HAP-1 (cell line): ENCODE data around the gene RXRA.

Experiments
- DNase-seq, 2 experiments: peaks; one replicate each; pipeline ENCODE4 v3.0.0-alpha.2; 2016 to 2020; ENCODE audit warnings: low spot score in 2 of 2
- H3K27me3 ChIP-seq: fragments of 250-450 bp; sonication (Bioruptor Pico); 2 replicates; pipeline ENCODE4 v1.5.1; 2020; ENCODE audit warnings: low read depth, mild to moderate bottlenecking, moderate library complexity
- H3K36me3 ChIP-seq: fragments of 250-450 bp; sonication (Bioruptor Pico); replicated peaks from 2 replicates; pipeline ENCODE4 v1.5.1; 2020; ENCODE audit warnings: mild to moderate bottlenecking
- H3K4me1 ChIP-seq: fragments of 250-450 bp; sonication (Bioruptor Pico); 2 replicates; pipeline ENCODE4 v1.5.1; 2020; ENCODE audit warnings: mild to moderate bottlenecking
- H3K4me3 ChIP-seq: fragments of 250-450 bp; sonication (Bioruptor Pico); 2 replicates; pipeline ENCODE4 v1.5.1; 2020; ENCODE audit warnings: mild to moderate bottlenecking, moderate library complexity
- H3K9me3 ChIP-seq: fragments of 250-450 bp; sonication (Bioruptor Pico); 2 replicates; pipeline ENCODE4 v1.5.1; 2020; ENCODE audit warnings: mild to moderate bottlenecking, moderate library complexity
- in situ Hi-C: fragments of 300-500 bp; cut with MboI; formaldehyde crosslinking; loops from 3 replicates; pipeline ENCODE4 v1.14.3; 2020; ENCODE audit warnings: low sequenced_read_pairs, inconsistent platforms, mixed read lengths

Gene RXRA

GRCh38 chr9:134330590-134330989, 4.3 kb downstream of the RXRA start:
- Histone ChIP-seq H3K4me1 (peaks cover 12% of the 10 kb centered on the region), H3K4me3 (no peak overlapping the region), H3K36me3 (no peaks in the 10 kb centered on the region), H3K9me3 (no peaks in the 10 kb centered on the region), H3K27me3 (no peaks in the 10 kb centered on the region)
- DNase-seq, result no peak
- in situ Hi-C loops, result no loop called here

GRCh38 chr9:134331186-134332025, 5.2 kb downstream of the RXRA start:
- Histone ChIP-seq H3K4me1 (peaks cover 12% of the 10 kb centered on the region), H3K4me3 (no peak overlapping the region), H3K27me3 (no peaks in the 10 kb centered on the region), H3K36me3 (no peaks in the 10 kb centered on the region), H3K9me3 (no peaks in the 10 kb centered on the region)
- no peak for DNase-seq
- in situ Hi-C loops, result no loop called here

GRCh38 chr9:134332266-134332665, 6.0 kb downstream of the RXRA start:
- no peaks in the 10 kb centered on the region for H3K9me3 ChIP-seq
- H3K4me3 ChIP-seq, result no peak overlapping the region
- in situ Hi-C loops, result no loop called here
- H3K27me3 ChIP-seq, result no peaks in the 10 kb centered on the region
- no peak for DNase-seq
- peaks cover 12% of the 10 kb centered on the region for H3K4me1 ChIP-seq
- H3K36me3 ChIP-seq, result no peaks in the 10 kb centered on the region

- in situ Hi-C loops, result no loop called here
- Histone ChIP-seq H3K4me1 (peaks cover 9% of the 10 kb centered on the region), H3K4me3 (no peak overlapping the region), H3K36me3 (no peaks in the 10 kb centered on the region), H3K27me3 (no peaks in the 10 kb centered on the region), H3K9me3 (no peaks in the 10 kb centered on the region)
- no peak for DNase-seq
Measured at GRCh38 chr9:134332841-134333233, 6.6 kb downstream of the RXRA start.

- Histone ChIP-seq H3K27me3 (no peaks in the 10 kb centered on the region), H3K4me1 (peaks cover 4% of the 10 kb centered on the region), H3K36me3 (no peaks in the 10 kb centered on the region), H3K4me3 (no peak overlapping the region), H3K9me3 (no peaks in the 10 kb centered on the region)
- DNase-seq, result no peak
- in situ Hi-C loops, result no loop called here
Measured at GRCh38 chr9:134333234-134333873, 7.1 kb downstream of the RXRA start.

- no peaks in the 10 kb centered on the region for H3K27me3 ChIP-seq
- no peak for DNase-seq
- in situ Hi-C loops, result no loop called here
- no peaks in the 10 kb centered on the region for H3K36me3 ChIP-seq
- no peaks in the 10 kb centered on the region for H3K4me1 ChIP-seq
- no peak overlapping the region for H3K4me3 ChIP-seq
- H3K9me3 ChIP-seq, result no peaks in the 10 kb centered on the region
Measured at GRCh38 chr9:134333874-134334581, 7.8 kb downstream of the RXRA start.

GRCh38 chr9:134335061-134335460, 8.8 kb downstream of the RXRA start:
- in situ Hi-C loops, result no loop called here
- Histone ChIP-seq H3K36me3 (no peaks in the 10 kb centered on the region), H3K9me3 (no peaks in the 10 kb centered on the region), H3K27me3 (no peaks in the 10 kb centered on the region), H3K4me3 (no peak overlapping the region), H3K4me1 (no peaks in the 10 kb centered on the region)
- DNase-seq, result no peak

- H3K36me3 ChIP-seq, result no peaks in the 10 kb centered on the region
- no peak for DNase-seq
- in situ Hi-C loops, result no loop called here
- H3K9me3 ChIP-seq, result no peaks in the 10 kb centered on the region
- no peak overlapping the region for H3K4me3 ChIP-seq
- H3K27me3 ChIP-seq, result no peaks in the 10 kb centered on the region
- no peaks in the 10 kb centered on the region for H3K4me1 ChIP-seq
Measured at GRCh38 chr9:134335486-134336220, 9.4 kb downstream of the RXRA start.

- in situ Hi-C loops, result no loop called here
- no peaks in the 10 kb centered on the region for H3K9me3 ChIP-seq
- H3K36me3 ChIP-seq, result no peaks in the 10 kb centered on the region
- H3K4me3 ChIP-seq, result no peak overlapping the region
- no peaks in the 10 kb centered on the region for H3K27me3 ChIP-seq
- no peak for DNase-seq
- no peaks in the 10 kb centered on the region for H3K4me1 ChIP-seq
Measured at GRCh38 chr9:134336228-134336627, 10.0 kb downstream of the RXRA start.

GRCh38 chr9:134336924-134337323, 10.7 kb downstream of the RXRA start:
- DNase-seq, result no peak
- Histone ChIP-seq H3K4me1 (no peaks in the 10 kb centered on the region), H3K36me3 (no peaks in the 10 kb centered on the region), H3K27me3 (no peaks in the 10 kb centered on the region), H3K4me3 (no peak overlapping the region), H3K9me3 (no peaks in the 10 kb centered on the region)
- in situ Hi-C loops, result no loop called here

- Histone ChIP-seq H3K36me3 (no peaks in the 10 kb centered on the region), H3K9me3 (no peaks in the 10 kb centered on the region), H3K4me1 (no peaks in the 10 kb centered on the region), H3K27me3 (no peaks in the 10 kb centered on the region), H3K4me3 (no peak overlapping the region)
- in situ Hi-C loops, result no loop called here
- no peak for DNase-seq
Measured at GRCh38 chr9:134337469-134337868, 11.2 kb downstream of the RXRA start.

GRCh38 chr9:134338394-134339182, 12.3 kb downstream of the RXRA start:
- no peaks in the 10 kb centered on the region for H3K4me1 ChIP-seq
- no peaks in the 10 kb centered on the region for H3K27me3 ChIP-seq
- no peak for DNase-seq
- in situ Hi-C loops, result no loop called here
- H3K36me3 ChIP-seq, result no peaks in the 10 kb centered on the region
- no peaks in the 10 kb centered on the region for H3K9me3 ChIP-seq
- no peak overlapping the region for H3K4me3 ChIP-seq

GRCh38 chr9:134339183-134339806, 13.0 kb downstream of the RXRA start:
- no peaks in the 10 kb centered on the region for H3K4me1 ChIP-seq
- H3K4me3 ChIP-seq, result no peak overlapping the region
- H3K27me3 ChIP-seq, result no peaks in the 10 kb centered on the region
- H3K9me3 ChIP-seq, result no peaks in the 10 kb centered on the region
- DNase-seq, result no peak
- no peaks in the 10 kb centered on the region for H3K36me3 ChIP-seq
- in situ Hi-C loops, result no loop called here
